Glomerular visceral epithelial cell (primary cell): ENCODE data around the gene PTGR3.

Experiments
- DNase-seq: peaks from one replicate; pipeline ENCODE4 v3.0.0-alpha.2; 2016; ENCODE audit errors: extremely low spot score

Gene PTGR3

GRCh38 chr18:75170022-75170789, 38.7 kb downstream of the PTGR3 start:
- DNase-seq = no peak

DNA sequence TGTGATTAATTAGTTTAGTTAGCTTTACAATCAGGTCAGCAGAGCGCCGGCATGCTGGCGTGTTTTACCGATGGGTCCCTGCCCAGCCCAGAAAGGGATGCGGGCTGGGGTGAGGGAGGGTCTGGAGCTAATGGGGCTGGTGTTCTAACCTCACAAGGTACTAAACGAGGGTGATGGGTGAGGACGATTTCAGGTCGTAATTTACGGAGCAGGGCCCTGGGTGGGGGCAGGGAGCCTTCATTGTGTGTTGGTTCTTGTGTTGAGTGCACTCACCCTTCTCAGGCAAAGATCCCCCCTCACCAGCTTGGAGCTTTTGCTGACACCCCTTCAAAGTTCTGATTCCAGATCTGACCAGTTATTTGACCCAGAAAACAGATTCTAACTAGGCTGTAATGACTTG, 39.5 kb downstream of the PTGR3 start:
- no peak for DNase-seq

- no peak for DNase-seq
Measured at GRCh38 chr18:75168619-75169018, 40.3 kb downstream of the PTGR3 start.

DNA sequence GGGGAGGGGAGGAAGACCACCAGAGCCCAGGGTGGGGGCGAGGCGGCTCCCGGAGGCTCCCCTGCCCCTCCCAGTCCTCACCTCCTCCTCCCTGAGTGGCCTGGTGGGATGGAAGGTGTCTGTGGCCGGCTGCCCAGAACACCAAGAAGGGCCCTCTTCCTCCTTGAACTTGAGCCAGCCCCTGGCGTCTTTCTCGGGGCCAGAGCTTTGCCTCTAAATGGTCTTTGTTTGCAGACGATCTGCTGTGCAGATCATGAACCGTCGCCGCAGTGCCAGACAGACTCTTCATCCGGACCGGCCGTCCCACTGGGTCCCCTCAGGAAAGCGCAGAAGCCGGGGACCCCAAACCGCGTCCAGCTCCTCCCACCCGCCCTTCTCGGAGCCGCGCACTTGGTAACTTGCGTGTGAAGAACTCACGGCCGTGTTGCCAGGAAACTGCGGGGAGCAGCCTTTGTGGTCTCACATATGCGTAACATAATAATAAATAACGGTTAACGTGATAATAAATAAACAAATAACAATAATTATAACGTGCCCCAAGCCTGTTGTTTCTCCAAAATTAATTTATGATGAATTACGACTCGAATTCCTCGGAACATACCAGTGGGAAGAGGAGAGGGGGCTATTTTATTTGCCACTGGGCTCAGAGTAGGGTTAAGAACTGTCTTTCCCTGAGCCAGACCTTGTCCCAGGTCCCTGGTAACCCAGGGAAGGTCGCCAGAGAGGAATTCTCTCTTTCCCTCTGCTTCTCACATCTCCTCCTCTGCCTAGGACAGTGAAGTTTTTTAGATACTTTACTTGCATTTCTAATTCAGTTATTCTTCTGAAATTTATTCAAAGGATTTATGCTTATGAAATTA, 41.0 kb downstream of the PTGR3 start:
- DNase-seq = no peak

DNA sequence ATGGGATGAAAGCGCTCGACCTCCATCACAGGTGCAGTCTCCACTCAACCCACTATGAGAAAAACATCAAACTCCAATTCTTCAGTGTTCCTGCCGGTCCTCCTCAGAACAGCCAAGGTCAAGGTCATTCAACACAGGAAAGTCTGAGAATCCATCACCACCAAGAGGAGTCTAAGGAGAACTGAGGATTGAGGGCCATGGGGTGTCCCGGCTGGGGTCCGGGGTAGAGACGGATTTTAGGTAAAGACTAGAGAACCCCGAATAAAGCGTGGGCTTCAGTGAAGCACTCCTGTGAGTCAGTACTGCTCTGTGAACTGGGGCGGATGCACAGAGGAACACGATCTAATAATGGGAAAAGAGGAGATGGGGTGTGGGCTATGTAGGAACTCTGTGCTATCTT, 41.8 kb downstream of the PTGR3 start:
- no peak for DNase-seq

DNA sequence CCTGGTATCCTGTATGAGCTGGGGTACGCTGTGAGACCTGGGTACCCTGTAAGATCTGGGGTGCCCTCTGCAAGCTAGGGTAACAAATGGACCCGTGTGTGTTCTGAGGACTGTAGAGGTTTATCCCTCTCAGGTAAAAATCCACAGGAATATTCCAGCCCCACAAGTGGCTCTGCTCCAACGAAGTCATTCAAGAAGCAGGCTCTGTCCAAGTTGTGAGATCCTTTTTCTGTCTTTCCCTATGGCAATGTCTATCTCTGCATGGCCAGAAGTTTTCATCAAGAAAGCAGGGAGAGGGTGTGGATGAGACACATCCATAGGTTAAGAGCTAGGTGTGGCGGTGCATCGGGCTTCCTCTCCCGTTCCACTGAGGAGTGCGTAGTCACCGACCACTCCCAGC, 43.0 kb downstream of the PTGR3 start:
- DNase-seq = no peak

- DNase-seq = no peak
Measured at GRCh38 chr18:75164479-75164878, 44.5 kb downstream of the PTGR3 start.

GRCh38 chr18:75163736-75164135, 45.2 kb downstream of the PTGR3 start:
- no peak for DNase-seq

- no peak for DNase-seq
Measured at GRCh38 chr18:75162978-75163377, 46.0 kb downstream of the PTGR3 start.

DNA sequence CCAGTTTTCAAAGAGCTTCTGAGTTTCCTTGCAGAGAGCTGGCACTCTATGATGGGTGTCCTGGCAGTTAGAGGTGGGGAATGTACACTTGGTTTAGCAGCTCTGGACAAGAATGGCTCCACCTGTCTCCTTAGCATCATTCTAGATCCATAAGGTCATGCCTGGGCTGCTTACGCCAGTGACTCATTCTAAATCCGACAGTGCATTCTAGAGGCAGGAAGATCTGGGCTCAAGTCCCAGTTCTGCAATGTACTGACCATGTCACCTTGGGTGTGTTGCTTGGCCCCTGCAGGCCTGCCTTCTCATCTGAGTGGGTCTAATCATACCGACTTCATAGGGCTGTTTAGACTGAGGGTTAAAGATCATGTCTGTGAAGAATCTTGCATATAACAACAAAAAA, 46.5 kb downstream of the PTGR3 start:
- peak; percentile 17 for DNase-seq

DNA sequence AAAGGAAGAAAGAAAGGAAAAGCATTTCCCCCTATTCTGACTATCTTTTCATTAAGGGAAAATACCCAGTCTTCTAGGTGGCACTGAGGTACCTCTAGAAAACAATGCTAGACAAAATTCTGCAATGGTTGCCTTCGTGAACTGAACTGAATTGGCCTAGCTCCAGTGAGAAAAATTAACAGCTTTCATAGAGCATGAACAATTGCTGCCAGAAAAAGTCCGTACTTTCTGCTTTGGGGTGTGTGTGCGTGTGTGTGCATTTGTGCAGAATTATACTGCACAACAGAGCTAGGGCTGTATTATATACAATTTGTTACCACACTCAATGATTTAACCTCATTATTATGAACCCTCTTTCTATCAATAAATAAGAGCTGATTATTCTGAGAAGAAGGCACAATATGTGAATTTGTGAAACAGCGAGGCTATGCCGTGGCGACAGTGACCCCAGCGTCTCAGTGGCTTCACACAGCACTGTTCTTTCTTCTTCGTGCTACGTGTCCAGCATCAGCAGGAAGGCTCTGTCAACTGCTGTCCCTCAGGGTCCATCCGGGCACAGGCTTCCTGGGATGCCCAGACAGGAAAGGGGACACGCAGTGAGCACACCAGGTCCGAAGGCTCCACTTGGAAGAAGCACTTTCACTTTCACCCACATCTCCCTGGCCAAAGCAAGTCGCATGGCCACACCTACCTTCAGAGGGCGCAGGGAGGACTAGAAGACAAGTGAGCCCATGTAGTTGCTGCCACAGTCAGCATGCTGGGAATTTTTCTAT, 47.5 kb downstream of the PTGR3 start:
- no peak for DNase-seq

DNA sequence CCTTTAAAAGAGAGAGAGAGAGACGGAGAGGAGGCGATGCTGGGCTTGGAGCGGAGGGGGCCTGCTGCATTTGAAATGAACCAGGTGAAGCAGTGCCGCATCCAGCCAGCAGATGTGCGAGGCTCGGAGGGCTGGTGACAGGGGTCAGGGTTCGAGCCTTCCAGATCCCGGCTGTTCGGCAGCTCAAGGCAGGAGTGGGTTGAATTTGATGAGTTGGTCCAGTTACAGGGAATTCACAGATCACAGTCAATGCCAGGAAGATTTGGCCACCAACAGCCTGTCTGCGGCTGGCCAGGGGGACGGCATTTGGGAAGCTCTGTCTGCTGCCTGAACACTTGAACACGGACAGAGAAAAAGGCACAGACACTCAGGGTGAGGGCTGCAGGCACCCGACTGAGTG, 48.6 kb downstream of the PTGR3 start:
- DNase-seq = no peak

DNA sequence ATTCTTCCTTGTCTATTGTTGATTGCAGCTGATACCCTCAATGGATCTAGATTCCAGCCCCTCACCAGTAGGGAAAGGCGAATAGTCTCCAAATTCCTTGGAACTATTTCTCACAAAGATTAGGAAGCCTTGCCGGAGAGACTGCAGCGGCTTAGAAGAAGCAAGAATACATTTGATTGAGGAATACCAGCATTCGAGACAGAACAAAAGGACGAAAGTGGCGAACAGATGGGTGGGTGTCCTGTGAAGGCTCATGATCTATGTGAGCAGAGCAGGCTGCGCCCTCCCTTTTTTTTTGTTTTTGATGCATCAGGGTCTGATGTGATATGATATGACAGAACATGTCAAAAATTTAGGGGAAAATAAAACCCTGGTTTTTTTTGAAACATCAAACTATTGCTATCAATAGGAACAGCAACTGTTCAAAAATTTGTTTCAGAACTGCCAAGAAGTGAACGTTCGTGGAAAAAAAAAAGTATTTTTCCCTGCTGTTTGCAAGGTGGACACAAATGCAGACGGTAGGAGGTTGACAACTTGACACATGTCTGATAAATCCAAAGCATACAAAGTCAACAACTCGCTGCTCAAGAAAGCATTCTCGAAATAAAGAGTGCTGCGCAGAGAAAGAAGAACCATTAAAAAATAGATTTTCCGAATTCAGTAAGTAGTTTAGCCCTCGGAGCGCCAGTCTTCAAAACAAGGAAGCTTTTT, 49.1 kb downstream of the PTGR3 start:
- DNase-seq = no peak

DNA sequence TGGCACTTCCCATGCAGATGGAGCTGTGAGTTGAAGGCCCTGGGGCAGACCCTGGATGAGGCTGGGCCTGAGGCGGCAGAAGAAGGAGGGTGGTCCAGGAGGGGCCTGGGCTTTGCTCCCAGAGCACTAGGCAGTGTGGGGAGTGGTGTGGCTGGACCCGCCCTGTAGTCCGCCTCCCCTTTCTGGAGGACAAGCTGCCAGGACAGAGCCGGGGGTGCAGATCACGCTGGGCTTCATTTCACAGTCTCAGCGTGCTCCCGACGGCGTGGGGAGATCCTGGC, 49.8 kb downstream of the PTGR3 start:
- DNase-seq = no peak
